Fibroblast of lung (primary cell): Measurements from ENCODE around the gene PNPT1.

ENCODE experiments used
- CTCF ChIP-seq, 2 donors: IDR thresholded peaks in 1 of 2; conservative IDR thresholded peaks in 1 of 2; 1 replicate in 1 of 2; 2 replicates in 1 of 2; pipeline ENCODE4 v1.5.1; 2011 to 2012; ENCODE audit warnings: low read length in 2 of 2, control low read depth in 1 of 2, inconsistent platforms in 1 of 2, low read depth in 1 of 2, mild to moderate bottlenecking in 1 of 2
- EZH2 ChIP-seq: IDR thresholded peaks from 2 replicates; pipeline ENCODE4 v1.5.1; 2012; ENCODE audit warnings: low read length, control low read depth, mild to moderate bottlenecking; ENCODE audit errors: missing control alignments

- TF ChIP-seq CTCF (conservative IDR thresholded peaks at IDR 0.05 in 1 of 2, IDR thresholded peaks at IDR 0.05 in 1 of 2; ENCODE audit: low read depth in 1 of 2, low read length in 2 of 2) (no peak), EZH2 (no peak)
Measured at GRCh38 chr2:55616551-55617174, 77.0 kb downstream of the PNPT1 start.
